CD4-positive, alpha-beta T cell treated with Interleukin-1 beta for 1 hour (primary cell): ENCODE measurements around the gene AGBL1.
"Not testable (repeated sequence)": the region's sequence is repeated elsewhere in the genome, so short reads cannot be mapped to it uniquely, and the experiment has no call there.

ENCODE experiments used
- DNase-seq, 2 donors: peaks; one replicate each; pipeline ENCODE4 v3.0.0-alpha.2; 2020 to 2022

AGBL1 gene

GRCh38 chr15:86411916-86412315 lies 332.2 kb downstream of the AGBL1 start:
- no peak for DNase-seq

- no peak for DNase-seq
These were observed 333.5 kb downstream of the AGBL1 start for GRCh38 chr15:86413191-86413590.

GRCh38 chr15:86425746-86426145 lies 346.1 kb downstream of the AGBL1 start:
- no peak for DNase-seq

- no peak for DNase-seq
These were observed 353.2 kb downstream of the AGBL1 start for GRCh38 chr15:86432861-86433260.

GRCh38 chr15:86433983-86434382 lies 354.3 kb downstream of the AGBL1 start:
- no peak for DNase-seq

GRCh38 chr15:86439614-86440013 lies 359.9 kb downstream of the AGBL1 start:
- DNase-seq: no peak

GRCh38 chr15:86444527-86444926 lies 364.9 kb downstream of the AGBL1 start:
- no peak for DNase-seq

GRCh38 chr15:86445579-86446252 lies 366.0 kb downstream of the AGBL1 start:
- no peak for DNase-seq

GRCh38 chr15:86446253-86446640 lies 366.6 kb downstream of the AGBL1 start:
- no peak for DNase-seq

- not testable (repeated sequence) for DNase-seq
These were observed 385.9 kb downstream of the AGBL1 start for GRCh38 chr15:86465470-86466039.

- DNase-seq: no peak
These were observed 402.0 kb downstream of the AGBL1 start for GRCh38 chr15:86481720-86482119.

GRCh38 chr15:86483936-86484335 lies 404.3 kb downstream of the AGBL1 start:
- DNase-seq: no peak

GRCh38 chr15:86488046-86488445 lies 408.4 kb downstream of the AGBL1 start:
- no peak for DNase-seq

- DNase-seq: no peak
These were observed 410.3 kb downstream of the AGBL1 start for GRCh38 chr15:86489981-86490380.

- DNase-seq: no peak
These were observed 411.4 kb downstream of the AGBL1 start for GRCh38 chr15:86491118-86491517.

GRCh38 chr15:86493884-86494283 lies 414.2 kb downstream of the AGBL1 start:
- no peak for DNase-seq

GRCh38 chr15:86494475-86494874 lies 414.8 kb downstream of the AGBL1 start:
- DNase-seq: no peak

GRCh38 chr15:86502301-86502700 lies 422.6 kb downstream of the AGBL1 start:
- no peak for DNase-seq

GRCh38 chr15:86505951-86506350 lies 426.3 kb downstream of the AGBL1 start:
- DNase-seq: no peak

GRCh38 chr15:86506401-86506800 lies 426.7 kb downstream of the AGBL1 start:
- DNase-seq: no peak

GRCh38 chr15:86515625-86516024 lies 436.0 kb downstream of the AGBL1 start:
- DNase-seq: no peak

- no peak for DNase-seq
These were observed 443.1 kb downstream of the AGBL1 start for GRCh38 chr15:86522721-86523120.

GRCh38 chr15:86526938-86527690 lies 447.4 kb downstream of the AGBL1 start:
- no peak for DNase-seq

GRCh38 chr15:86528094-86528493 lies 448.4 kb downstream of the AGBL1 start:
- DNase-seq: not testable (repeated sequence)
